GM12874 (cell line): ENCODE data around the gene HSPA9.

ENCODE experiments used
- CTCF ChIP-seq: IDR thresholded peaks from 2 replicates; pipeline ENCODE4 v1.5.1; 2011; ENCODE audit warnings: low read depth, mild to moderate bottlenecking, control low read depth, low read length, moderate library complexity; ENCODE audit not compliant: insufficient read depth

HSPA9 gene

DNA sequence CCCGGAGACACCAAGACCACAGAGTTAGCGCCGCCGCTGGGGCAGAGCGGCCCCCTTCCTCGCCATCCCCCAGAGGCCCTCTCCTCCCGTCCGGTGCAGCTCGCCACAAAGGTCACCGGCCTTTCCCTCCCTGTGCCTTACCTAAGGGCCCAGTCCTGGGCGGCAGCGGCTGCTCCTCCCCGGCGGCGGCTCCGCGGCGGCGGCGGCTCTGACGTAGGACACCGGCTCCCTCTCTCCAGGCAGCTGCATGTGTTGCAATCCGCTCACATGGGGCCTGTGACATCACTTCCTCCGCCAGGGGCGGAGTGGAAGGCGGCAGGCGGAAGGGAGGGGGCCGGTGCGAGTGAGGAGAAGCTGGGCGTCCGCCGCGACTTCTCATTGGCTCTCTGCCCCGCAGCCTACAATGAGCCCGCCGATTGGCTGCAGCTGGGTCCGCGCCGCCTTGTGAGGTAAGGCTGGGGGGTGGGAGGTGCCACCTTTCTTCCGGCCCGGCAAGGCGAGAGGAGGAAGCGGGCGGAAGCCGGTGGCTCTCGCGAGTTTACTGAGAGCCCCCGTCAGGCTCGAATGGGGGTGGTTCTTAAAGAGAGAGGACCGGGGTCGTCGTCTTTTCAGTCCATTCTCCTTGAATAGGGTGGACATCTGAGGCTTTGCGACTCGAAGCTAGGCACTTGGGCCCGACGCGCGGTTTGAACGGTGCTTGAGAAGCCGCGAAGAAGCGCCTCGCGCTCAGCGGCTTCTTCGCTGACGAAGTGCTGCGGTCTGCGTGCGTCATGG is 32.1 kb downstream of the HSPA9 start, which contains the start of gene ETF1:
Gene ETF1, minus strand, starts transcription at position 281 of the 774 bp plus-strand sequence. CDS start 318 bp downstream, outside the sequence.
- no peak for TF ChIP-seq CTCF

DNA sequence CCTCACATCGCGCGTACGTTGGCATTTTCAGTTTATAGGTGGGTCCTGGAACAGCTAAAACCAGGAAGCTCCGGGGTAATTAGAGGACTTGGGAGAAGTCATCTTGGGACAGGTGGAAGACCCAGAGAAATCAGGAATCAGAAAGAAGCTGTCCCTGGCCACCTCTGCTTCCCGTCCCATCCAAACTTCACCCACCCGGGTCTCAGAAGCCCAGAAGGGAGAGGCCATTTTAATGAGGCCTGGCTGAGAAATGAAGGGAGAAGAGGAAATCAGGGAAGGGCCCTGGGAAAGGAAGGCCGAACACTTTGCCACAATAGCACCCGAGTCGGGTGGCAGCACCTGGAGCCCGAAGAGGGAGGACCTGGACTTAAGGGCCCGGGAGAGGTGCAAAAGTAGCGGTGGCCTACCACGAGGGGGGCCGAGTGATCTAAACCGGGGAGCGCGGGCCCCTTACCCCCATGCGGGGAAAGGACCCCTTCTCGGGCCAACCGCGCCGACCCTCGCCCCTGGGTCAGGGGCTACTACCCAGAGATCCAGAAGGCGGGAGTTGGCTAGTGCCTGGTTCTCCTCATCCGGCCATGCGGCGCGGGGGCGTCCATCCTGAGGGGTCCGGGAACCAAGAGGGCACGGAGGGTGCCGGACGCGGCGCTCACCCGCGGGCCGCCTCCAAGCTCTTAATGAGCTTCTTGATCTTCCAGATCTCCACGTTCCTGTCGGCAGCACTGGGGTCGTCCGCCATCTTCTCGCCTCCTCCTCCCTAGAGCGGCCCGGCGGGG is 32.8 kb downstream of the HSPA9 start:
- no peak for TF ChIP-seq CTCF

- TF ChIP-seq CTCF: no peak
These were observed 33.6 kb downstream of the HSPA9 start for GRCh38 chr5:138541511-138542179.

GRCh38 chr5:138539791-138540190 is 35.4 kb downstream of the HSPA9 start:
- TF ChIP-seq CTCF: no peak

- TF ChIP-seq CTCF: no peak
These were observed 36.1 kb downstream of the HSPA9 start for GRCh38 chr5:138538943-138539627.

DNA sequence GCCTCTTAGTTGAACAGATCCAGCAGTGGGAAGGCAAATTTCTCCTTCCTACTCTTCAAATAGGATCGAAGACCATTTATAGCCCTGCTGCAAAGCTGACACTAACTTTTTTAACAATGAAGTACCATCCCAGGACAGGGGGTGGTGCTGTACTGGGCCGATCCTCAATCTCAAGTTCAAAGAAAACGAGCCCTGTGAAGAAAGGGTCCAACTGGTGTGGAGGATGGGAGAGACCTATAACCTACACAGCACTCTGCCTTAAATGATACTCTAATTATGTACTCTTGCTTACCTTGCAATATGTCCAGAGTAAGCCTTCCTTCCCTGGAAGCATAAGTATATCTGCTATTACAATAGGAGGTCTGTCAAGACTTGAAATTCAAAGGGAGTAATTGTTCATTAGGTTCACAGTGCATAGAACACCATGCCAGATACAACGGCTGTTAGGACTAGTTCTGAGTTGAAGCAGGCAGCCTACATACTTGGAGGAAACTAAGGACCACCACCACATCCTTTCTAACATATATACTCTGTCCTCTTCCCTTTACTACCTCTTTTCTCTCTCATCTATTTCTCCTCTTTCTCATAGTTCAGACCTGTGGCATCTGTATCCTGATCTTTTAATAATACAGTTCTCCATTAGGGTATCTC is 38.4 kb downstream of the HSPA9 start:
- TF ChIP-seq CTCF: peak; percentile 35; the same call in 1 of the 2 replicates
